Daoy (cell line): Measurements from ENCODE around the gene PAX1. TPM values are rescaled to one million over a fixed set of nuclear protein-coding genes. Genes with fewer than 3 reads are reported as not detected.
A peak's percentile ranks its signal among the peaks of the same experiment; 100 is the strongest.

Experiments used
- DNase-seq: peaks from one replicate; pipeline ENCODE4 v3.0.0-alpha.2; 2015; ENCODE audit warnings: low read depth
- total RNA-seq: library from RNA; depleted of rRNA; stranded (reverse); fragments of >200 nt; shearing (Covaris generic); gene quantifications from 2 replicates; pipeline ENCODE4 v1.2.3, GENCODE V29; 2014; rRNA removed

The PAX1 gene
- total RNA-seq, 1 experiment from 2014 or later: under 0.01 TPM

GRCh38 chr20:21725892-21726291, 20.4 kb downstream of the PAX1 start:
- no peak for DNase-seq

- no peak for DNase-seq
Measured at GRCh38 chr20:21729316-21729715, 23.9 kb downstream of the PAX1 start.

DNA sequence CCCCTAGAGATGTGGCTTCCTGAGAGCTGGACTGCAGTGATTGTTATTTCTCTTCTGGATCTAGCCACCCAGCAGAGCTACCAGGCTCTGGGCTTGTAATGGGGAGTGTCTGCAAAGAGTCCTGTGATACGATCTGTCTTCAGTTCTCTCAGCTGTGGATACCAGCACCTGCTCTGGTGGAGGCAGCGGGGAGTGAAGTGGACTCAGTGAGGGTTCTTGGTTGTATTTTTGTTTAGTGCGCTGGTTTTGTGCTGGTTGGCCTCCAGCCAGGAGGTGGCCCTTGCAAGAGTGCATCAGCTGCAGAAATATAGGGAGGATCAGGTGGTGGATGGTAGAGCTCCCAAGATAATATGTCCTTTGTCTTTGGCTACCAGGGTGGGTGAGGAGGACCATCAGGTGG, 33.7 kb downstream of the PAX1 start:
- no peak for DNase-seq

DNA sequence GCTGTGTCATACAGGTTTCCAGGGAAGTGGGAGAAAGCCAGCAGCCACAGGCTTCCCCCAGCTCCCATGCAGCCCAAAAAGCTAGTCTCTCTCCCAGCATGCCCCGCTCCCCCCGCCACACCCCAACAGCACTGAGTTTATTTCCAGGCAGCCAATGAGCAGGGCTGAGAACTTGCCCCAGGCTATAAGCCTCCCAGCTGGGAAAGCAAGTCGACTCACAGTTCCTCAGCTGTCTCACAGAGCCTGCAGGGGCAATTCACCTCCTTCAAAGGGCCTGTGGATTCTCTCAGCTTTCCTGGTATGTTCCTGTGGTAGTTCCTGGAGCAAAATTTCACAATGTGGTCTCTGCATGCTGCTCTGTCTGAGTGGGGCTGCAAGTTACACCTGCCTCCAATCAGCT, 34.2 kb downstream of the PAX1 start:
- DNase-seq: no peak

DNA sequence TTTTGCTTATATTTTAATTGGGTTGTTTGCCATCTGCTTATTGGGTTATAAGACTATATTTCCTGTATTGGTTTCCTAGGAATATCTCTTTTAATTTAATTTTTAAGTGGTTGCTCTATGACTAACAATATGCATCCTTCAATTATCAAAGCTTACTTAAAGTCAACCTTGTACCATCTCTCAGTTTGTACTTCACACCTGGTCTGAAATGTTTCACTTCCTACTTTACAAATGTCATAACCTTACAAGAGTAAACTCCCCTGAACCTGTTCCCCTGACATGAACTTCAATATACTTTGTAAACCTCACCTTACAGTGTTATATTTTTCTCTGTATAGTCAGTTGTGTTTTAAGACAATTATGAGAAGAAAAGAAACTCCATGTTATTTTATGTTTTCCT, 35.8 kb downstream of the PAX1 start:
- DNase-seq: no peak

GRCh38 chr20:21762646-21763045, 57.2 kb downstream of the PAX1 start:
- no peak for DNase-seq

GRCh38 chr20:21767200-21767738, 61.8 kb downstream of the PAX1 start:
- DNase-seq: no peak

GRCh38 chr20:21767739-21768223, 62.3 kb downstream of the PAX1 start:
- peak; percentile 71 for DNase-seq

Other genes starting within 250 kb of the PAX1 start
- 1.4 and 3.7 TPM in 2 replicates for gene NKX2-2, start 191.6 kb upstream of the PAX1 start, total RNA-seq